ENCODE data around the gene DIO3.

DNA sequence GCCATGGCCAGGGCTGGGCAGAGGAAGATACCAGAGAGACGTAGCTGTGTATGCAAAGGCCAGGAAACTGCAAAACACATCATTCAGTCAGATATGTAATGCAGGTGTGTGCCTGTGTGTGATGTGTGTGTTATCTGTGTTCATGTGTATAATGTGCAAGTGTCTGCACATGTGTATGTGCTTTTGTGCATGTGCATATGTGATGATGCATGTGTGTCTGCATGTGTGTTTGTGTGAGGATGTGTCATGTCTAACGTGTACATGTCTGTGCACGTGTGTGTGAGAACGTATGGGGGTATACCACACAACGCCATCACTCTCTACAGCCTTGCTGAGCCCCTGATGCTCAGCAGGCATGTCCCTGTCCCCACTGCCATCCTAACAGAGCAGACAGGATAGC, 9.7 kb downstream of the DIO3 start:
- TF ChIP-seq, protein P1, sequence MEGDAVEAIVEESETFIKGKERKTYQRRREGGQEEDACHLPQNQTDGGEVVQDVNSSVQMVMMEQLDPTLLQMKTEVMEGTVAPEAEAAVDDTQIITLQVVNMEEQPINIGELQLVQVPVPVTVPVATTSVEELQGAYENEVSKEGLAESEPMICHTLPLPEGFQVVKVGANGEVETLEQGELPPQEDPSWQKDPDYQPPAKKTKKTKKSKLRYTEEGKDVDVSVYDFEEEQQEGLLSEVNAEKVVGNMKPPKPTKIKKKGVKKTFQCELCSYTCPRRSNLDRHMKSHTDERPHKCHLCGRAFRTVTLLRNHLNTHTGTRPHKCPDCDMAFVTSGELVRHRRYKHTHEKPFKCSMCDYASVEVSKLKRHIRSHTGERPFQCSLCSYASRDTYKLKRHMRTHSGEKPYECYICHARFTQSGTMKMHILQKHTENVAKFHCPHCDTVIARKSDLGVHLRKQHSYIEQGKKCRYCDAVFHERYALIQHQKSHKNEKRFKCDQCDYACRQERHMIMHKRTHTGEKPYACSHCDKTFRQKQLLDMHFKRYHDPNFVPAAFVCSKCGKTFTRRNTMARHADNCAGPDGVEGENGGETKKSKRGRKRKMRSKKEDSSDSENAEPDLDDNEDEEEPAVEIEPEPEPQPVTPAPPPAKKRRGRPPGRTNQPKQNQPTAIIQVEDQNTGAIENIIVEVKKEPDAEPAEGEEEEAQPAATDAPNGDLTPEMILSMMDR (conservative IDR thresholded peaks at IDR 0.05; ENCODE audit: low read depth, low read length), result no peak
- TF ChIP-seq EZH2 (IDR thresholded peaks at IDR 0.05; ENCODE audit: borderline replicate concordance, low read depth, low read length, poor library complexity, severe bottlenecking), result no peak
